HG03432 (cell line): Measurements from ENCODE around the gene LACTB.

Source experiments
- ATAC-seq: cut with Tn5 transposase; IDR thresholded peaks from one replicate; pipeline ENCODE4 v1.9.1; 2021; ENCODE audit warnings: mild to moderate bottlenecking, moderate library complexity; ENCODE audit not compliant: unreplicated experiment

The LACTB gene

DNA sequence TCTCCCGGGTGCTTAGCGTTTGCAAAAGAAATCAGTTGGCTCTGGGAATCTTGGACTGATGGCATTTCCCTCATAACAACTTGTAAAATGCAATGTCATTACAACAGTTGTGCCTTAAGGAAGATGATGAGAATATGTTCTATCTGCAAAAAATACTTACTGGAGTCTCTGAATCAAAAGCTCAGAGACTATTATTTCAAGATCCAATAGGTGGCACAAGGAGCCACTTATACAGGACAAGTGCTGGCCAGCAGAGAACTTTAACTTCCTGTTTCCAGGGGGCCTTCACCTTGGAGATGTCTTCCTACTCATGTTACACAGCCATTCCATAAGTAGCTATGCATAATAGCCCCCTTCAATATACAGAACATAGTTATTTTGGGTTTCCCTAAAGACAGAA is 44.6 kb downstream of the LACTB start:
- no peak for ATAC-seq

DNA sequence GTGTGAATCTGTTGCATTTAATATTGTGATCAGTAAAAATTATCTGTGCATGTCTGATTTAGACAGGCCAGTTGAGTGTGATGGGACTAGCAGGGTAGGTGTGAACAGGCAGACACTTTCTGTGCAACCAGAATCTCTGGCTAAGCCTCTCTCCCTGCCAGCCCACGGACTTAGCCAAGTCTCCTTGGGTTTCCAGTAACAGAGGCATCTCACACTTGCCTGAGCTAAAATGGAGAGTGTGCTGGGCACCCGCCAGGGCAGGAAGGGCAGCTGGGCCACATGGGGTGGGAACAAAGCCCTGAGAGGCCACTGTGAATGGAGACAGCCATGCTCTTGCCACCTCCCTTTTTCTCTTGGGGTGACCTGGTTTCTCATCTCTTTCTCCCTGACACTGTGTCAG is 48.1 kb downstream of the LACTB start:
- ATAC-seq, result no peak

DNA sequence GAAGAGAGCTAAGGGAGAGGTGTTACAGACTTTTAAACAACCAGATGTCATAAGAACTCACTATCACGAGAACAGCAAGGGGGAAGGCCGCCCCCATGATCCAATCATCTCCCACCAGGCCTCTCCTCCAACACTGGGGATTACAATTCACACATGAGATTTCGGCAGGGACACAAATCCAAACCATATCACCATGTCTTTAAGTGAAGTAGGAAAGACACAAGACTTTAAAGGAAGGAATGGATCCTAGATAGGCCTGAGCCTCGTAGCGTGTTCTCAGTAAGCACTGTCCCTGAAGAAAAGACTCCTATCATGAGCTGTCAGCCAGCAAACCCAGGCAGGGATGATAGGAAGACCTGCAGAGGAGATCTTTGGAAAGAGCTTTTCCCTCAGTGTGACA is 50.7 kb downstream of the LACTB start:
- no peak for ATAC-seq

DNA sequence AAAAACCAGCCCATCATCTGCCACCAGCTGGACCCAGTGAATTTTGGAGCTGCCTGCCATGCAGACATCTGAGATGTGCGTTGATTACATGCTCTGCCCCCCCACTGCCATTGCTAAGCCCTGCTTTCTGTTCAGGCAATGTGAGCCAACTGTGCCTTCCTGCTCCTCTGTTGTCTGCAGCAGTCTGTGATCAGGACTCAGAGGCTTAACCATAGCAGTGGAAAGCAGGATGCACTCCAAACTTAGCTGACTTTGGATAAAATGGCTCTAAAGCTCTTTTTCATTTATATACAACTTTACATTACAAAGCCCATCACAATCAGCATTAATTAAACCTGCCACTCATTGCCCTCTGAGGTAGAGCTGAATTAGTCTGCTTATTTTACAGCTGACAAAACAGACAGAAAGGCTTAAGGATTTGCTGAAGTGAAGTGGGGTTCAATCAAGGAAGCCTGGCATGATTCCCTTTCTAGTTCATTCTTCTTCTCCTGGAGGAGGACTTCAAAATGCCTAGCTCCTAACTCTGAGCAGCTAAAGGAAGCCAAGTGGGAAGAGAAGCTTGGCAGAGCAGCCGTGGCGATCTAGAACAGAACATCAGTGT is 51.3 kb downstream of the LACTB start:
- ATAC-seq, result no peak

DNA sequence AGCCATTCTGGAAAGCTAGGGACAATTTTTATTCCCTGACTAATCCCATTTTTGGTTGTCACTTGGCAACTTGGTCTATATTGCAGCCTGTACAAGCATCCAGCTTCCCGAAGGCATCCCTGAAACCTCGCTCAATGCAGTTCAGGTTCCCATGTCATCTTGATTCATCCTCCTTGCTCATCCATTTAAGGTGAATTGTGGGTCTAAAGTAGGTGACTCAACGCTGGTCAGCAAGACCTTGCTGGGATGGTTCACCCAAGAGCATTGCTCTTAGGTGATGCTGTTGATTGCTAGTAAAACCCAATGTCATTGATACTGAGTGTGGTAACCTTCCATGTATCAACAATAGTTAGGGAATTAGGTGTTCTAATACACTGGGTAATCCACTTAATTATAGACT is 54.6 kb downstream of the LACTB start:
- no peak for ATAC-seq

DNA sequence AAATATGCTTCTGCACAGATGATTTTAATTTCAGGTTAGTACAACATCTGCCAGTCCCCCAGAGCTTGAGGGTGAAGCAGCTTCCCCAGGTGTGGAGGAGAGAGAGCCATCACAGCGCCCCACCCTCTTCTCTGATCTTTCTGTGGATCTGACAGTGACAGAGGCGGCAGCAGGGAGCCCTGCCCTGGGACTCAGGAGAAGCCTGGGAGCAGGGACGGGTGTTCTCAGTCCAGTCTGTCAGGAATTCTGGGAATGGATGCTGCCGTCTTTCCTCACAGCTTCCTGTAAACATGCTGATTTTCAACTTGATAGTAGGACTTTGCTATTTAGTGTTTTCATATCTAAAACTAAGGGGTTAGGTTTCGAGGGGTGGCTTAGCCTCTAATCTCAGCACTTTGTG is 56.4 kb downstream of the LACTB start:
- no peak for ATAC-seq

DNA sequence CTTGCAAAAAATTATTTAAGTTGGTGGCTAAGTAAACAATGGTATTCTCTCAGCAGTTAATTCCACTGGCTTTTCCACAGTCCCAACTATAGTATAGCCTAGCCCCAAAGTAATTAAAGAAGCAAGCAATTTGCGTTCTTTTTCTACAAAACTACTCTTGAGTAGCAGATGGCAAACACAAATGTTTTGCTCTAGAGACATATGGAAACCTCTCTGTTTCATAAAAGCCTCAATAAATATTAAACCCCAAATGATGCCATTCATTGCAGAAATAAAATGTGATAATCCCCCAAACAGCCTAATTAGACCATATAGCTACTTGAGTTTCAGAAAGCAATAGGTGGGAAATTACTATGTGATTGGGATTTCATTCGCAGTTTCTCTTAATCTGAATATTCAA is 59.1 kb downstream of the LACTB start:
- no peak for ATAC-seq

DNA sequence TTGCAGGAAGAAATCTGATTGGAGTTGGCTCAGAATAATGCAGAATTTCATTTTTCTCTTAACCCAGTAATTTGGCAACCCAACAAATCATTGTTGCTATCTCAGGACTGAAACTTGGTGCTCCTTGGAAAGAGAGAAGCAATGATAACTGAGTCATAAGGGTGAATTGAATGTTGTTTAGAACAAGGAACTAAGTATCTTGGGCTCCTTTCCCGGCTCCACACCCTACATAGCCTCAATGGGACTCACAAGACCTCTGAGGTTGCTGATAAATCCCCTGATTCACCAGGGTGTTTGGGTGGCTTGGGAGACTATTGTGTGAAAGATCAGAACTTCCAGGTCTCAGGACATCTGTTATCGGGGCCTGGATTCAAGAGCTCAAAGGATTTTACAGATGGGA is 60.0 kb downstream of the LACTB start:
- no peak for ATAC-seq

DNA sequence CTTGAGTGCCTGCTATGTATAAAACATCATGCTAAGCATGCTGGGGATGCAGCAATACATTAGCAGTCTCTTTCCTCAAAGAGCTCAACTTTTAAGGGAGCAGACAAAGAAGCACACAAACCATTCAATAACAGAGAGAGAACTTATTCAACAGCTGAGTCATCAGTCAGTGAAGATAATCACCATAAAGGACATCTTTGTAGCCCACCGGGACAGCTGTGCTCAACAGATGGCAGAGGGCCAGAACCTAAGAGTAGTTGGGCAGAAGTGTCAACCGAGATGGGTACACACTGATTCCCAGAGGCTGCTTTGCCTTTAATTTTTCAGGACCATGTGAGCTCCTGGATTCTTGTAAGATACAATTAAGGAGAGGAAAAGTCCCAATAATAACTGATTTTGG is 63.5 kb downstream of the LACTB start:
- no peak for ATAC-seq

DNA sequence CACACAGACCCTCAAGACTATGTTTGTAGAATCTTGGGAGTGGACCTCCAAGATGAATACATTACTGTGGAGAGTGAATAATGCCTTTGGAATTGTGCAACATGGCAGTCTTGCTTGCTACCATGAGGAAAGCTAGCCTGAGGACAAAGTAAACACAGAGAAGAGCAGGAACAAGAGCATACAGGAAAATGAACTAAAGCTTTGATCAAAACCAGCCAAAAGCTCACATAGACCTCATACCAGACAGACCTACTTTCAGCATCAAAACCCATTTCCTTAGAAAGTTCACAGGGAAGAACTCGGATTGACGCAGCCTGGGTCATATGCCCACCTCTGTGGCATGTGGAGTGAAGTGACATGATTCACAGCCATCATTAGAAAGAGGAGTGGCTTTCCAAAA is 64.4 kb downstream of the LACTB start:
- ATAC-seq, result no peak

DNA sequence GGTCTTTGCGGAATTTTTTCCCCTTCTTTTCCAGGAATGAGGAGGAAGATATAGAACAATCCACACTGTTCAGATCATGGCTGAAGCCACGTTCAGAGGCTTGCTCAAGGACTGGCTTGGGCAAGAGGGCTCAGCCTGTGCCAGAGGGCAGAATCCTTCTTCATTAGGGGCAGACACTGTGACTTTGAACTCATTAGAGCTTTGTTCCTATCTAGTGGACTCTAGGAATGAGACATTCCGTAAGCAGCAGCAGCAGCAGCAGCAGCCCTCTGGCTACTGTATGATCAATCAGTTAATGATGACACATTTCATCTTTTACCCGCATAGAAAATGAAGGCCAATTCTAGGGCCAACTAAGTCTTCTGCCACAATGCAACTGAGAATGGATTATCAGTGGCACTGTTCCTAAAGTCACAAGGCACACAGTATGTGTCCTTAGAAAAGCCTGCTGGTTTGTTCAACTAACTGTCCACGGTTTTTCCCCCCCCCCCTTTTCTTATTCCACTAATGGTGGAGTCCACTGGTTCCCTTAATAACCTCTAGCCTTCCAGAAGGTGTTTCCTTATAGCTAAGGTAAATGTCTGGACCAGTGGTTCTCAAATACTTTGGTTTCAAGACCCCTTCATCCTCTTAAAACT is 66.0 kb downstream of the LACTB start:
- ATAC-seq, result no peak

DNA sequence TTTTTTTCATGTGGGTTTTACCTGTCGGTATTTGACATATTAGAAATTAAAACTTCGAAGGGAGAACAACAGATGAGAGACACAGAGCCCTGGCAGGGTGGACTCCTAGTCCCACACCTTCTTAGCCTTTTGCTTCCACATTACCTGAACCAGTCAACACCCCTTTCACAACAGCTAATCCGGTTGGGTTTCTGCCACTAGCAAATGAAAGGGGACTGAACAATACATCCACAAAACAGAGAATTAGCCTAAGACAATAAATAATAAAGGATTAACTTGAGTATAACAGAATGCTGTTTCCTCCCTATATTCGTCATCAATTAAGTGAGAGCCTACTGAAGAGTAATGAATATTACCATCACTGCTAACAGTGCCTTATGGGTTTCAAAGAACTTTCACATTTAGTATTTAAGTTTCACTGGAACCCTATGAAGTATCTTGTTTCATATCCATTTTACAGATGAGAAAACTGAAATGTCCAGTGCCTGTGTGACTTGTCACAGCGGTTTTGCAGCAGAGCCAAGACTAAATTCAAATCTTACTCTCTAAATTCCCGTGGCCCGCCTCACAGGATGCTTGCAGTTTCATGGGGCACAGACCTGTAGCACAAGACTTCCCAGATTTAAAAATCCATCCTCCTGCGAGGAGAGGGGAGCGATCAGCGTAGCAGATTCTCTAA is 66.7 kb downstream of the LACTB start:
- no peak for ATAC-seq

DNA sequence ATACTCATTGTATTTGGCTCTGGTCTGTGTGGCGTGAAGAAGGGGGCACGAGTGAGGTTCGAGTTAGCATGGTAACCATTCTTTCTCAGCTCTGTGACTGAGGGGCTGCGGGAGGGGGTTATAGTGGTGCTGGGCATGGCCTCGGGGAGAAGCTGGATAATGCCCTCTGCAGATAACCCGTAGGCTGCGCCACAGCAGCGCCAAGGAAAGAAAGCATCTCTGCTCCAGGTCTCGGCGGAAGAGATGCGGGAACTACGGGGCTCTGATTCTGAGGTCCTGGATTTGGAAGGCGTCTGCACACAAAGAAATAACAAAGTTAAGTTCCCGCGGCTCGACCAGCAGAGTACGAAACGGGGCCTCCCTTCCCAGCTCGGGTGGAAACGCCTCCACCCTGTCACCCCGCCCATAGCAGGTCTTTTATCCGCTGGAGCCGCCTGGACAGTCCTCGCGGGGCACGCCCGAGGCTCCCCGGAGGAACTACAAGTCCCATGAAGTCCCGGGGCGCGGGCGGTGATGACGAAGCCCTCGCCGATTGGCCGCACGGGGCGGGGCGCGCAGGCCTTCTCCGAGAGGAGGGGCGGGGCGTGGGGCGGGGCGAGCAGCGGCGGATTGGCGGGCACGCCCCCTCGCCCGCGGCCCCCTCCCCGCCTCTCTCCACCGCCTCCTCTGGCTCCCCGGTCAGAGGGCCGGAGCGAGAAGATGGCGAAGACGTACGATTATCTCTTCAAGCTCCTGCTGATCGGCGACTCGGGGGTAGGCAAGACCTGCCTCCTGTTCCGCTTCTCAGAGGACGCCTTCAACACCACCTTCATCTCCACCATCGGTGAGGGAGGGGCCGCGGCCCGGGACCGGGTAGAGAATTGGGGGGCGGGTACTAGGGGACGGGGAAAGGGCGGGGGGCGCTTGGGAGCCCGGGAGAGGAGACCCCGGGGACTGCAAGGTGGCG is 67.5 kb downstream of the LACTB start, which contains the start of gene RAB8B:
Gene RAB8B (plus strand): TSS at position 681 of the 946 bp plus-strand sequence. CDS start 19 bp downstream, at position 700.
- peak; percentile 82 for ATAC-seq

DNA sequence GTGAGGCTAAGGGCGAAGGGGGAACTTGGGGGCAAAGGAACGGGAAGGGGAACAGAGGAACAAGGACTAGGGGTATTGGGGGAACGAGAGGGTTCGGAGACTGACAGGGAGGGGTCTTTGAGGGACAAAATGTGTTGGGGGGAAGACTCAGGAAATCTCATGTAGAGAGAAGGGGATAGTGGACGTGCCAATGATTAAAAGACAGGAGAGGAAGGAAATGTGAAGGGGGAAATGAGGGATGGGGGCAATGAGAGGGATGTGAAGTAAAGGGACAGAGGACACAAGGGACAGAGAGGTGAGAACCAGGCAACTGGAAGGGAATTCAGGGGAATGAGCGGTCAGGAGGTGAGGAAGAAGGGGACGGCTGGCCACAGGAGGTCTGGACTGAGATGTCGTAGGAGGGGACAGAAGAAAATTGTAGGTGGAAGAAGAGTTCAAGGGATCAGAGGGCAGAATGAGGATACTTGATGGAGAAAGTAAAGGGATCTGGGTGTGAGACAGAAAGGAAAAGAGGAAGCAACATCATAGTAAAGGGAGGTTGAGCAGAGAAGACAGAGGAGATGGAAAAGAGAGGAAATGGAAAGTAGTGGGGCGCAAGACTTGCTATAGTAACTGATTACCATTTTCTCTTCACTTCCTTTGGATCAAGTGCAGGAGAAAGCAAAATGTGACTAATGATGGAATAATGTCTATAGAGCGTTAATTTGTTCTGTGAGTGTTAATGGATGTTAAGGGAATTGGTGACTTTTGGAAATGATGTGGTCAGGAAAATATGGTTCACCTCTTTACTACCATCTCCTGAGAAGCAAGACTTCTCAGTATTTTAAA is 68.5 kb downstream of the LACTB start:
- ATAC-seq, result no peak

DNA sequence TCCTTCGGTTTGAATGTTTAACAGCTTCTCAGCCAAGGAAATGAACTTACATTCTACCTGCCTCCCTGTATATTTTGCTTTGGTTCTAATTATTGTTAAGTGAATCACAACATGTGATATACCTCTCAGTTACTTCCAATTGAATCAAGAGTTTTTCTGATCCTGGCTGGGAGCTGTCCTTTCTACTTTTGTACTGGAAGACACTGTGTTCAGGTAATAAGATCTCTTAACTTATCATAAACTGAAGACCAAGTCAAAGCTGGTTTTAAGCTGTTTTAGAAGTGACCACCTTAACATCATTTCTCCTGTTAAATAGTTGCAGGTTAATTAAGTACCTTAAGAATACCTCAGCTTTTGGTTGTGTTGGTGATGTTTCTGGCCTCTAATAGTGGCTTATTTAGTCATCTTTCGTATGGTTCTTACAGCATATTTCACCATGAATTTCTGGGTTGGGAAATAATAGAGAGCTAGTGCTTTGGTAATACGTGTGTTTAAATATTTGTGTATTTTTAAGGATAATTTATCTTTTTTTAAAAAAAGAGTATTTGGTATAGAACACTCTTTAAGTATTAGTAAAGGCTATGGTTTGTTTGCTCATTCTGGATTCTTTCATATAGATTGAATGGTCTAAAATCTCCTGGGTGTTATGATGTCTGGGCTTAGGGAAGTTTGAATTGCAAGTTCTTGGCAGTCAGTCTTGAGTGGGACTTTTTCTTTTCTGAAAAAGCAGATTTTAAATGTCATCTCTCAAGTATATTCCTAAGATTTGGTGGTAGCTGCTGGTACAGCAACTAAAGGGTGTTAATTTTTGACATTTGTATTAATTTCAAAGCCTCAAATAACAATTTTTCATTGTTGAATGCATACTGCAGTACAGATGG is 69.3 kb downstream of the LACTB start:
- ATAC-seq, result no peak
